ENCODE data around the gene GRID2. TPM values are rescaled to one million over a fixed set of nuclear protein-coding genes. Genes with fewer than 3 reads are reported as not detected.

GRID2 gene
- total RNA-seq, 1 donor from 2014 or later: not detected

DNA sequence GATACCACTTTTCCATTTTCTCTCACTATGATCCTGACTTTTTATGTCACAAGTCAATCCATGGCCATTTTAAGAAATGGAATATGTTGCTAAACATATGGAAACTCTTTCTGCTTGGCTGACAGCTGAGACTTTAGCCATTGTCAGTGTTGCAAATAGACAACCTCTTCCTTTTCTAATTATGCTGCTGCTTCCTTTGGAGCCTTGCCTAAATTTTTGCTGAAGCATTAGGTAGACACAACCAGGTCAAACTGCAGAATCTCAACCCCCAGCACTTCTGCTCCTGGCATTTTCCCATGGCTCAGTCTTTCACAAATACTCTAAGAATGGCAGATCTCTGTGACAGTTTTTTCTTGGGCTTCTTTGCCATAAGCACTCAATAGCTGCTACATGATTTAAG lies 543.3 kb downstream of the GRID2 start:
- H3K27me3 Mint-ChIP-seq (ENCODE audit: low read depth): no peaks in the 10 kb centered on the region
- peaks cover 6% of the 10 kb centered on the region for H3K9me3 Mint-ChIP-seq
- H3K27ac Mint-ChIP-seq: no peak overlapping the region
- no peaks in the 10 kb centered on the region for H3K36me3 Mint-ChIP-seq (ENCODE audit: low read depth)
- intact Hi-C loops (cut with micrococcal nuclease): no loop called here
- no peak overlapping the region for H3K4me3 Mint-ChIP-seq (ENCODE audit: low read depth)
- DNase-seq (ENCODE audit: low spot score): no peak
- no peaks in the 10 kb centered on the region for H3K4me1 Mint-ChIP-seq (ENCODE audit: low read depth)

DNA sequence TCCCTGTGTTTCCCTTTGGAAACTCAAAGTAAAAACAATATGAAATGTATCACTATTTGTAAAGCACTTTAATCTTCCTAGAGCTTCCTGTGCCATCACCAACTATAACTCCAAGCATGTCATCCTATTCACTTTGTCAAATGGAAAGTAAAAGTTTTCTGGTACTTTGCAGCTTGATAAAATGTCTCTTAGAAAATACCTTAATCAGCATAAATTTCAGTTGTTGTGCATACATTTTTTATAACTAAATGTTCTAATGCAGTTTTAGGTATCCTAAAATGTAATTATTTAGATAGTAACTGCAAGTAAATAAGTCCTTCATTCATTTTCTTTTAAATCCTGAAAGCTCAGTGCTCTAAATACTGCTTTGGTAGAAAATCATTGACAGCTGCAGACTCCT lies 558.7 kb downstream of the GRID2 start:
- Mint-ChIP-seq H3K27me3 (ENCODE audit: low read depth) (no peaks in the 10 kb centered on the region), H3K36me3 (ENCODE audit: low read depth) (no peaks in the 10 kb centered on the region), H3K27ac (no peak overlapping the region), H3K9me3 (peaks cover 8% of the 10 kb centered on the region), H3K4me3 (ENCODE audit: low read depth) (no peak overlapping the region), H3K4me1 (ENCODE audit: low read depth) (no peaks in the 10 kb centered on the region)
- intact Hi-C loops (cut with micrococcal nuclease): no loop called here
- no peak for DNase-seq (ENCODE audit: low spot score)

DNA sequence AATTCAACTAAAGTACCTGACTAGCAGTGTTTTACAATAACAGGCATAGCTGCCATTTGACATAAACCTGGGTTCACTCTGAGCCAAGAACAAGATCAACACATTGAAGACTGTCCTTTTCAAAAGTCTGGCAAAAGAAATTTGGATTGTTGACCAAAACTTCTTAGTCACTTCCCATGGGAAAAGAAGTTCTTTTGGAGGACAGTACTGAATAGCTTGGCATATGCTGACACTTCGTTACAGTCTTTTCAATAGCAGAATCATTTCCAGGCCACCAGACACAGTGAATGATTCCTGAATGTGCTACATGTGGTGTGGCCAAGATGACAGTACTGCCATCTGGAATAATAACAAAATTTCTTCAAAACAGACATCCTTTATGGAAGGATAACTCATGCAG lies 560.3 kb downstream of the GRID2 start:
- H3K9me3 Mint-ChIP-seq: peaks cover 13% of the 10 kb centered on the region
- H3K27me3 Mint-ChIP-seq (ENCODE audit: low read depth): no peaks in the 10 kb centered on the region
- H3K4me3 Mint-ChIP-seq (ENCODE audit: low read depth): no peak overlapping the region
- H3K27ac Mint-ChIP-seq: no peak overlapping the region
- H3K36me3 Mint-ChIP-seq (ENCODE audit: low read depth): no peaks in the 10 kb centered on the region
- intact Hi-C loops (cut with micrococcal nuclease): no loop called here
- DNase-seq (ENCODE audit: low spot score): no peak
- no peaks in the 10 kb centered on the region for H3K4me1 Mint-ChIP-seq (ENCODE audit: low read depth)

DNA sequence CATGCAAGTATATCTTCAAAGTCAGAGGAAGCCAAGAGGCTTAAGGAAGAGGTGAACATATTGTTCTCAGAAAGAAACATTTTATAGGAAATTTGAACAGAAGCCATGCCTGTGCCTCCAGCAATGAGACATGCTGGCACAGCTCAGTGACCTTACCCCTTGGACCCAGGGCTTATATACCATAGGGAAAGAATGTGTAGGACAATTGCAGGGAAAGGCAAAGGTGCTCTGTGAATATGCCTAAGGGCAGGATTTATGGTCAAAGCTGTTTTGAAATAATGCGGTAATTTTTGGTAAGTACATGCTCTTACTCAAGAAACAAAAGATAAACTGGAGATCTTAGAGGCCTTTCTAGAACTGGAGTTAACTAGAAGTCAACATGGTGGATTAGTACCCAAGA lies 568.8 kb downstream of the GRID2 start:
- Mint-ChIP-seq H3K4me3 (ENCODE audit: low read depth) (no peak overlapping the region), H3K9me3 (peaks cover 17% of the 10 kb centered on the region), H3K27me3 (ENCODE audit: low read depth) (no peaks in the 10 kb centered on the region), H3K4me1 (ENCODE audit: low read depth) (no peaks in the 10 kb centered on the region), H3K27ac (no peak overlapping the region), H3K36me3 (ENCODE audit: low read depth) (no peaks in the 10 kb centered on the region)
- intact Hi-C loops (cut with micrococcal nuclease): no loop called here
- DNase-seq (ENCODE audit: low spot score): no peak

DNA sequence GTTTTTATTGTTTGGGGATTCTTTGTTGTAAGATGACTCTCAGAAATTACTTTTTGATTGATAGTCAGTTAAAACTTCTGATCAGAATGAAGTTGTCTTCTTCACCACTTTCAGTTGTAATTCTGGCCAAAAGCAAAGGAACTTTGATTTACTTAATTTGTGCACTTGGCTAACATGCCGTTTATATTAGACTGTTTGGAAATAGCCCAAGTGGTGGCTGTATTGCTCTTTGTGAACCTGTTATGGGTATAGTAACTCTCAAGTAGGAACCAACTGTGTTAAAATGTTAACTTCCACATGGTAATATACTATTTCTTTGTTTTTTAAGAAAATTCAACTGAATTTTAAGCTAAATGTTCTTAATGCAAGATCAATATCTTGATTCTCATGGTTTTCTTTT lies 581.9 kb downstream of the GRID2 start:
- H3K4me3 Mint-ChIP-seq (ENCODE audit: low read depth): no peak overlapping the region
- peaks cover 14% of the 10 kb centered on the region for H3K9me3 Mint-ChIP-seq
- intact Hi-C loops (cut with micrococcal nuclease): no loop called here
- no peaks in the 10 kb centered on the region for H3K4me1 Mint-ChIP-seq (ENCODE audit: low read depth)
- no peaks in the 10 kb centered on the region for H3K36me3 Mint-ChIP-seq (ENCODE audit: low read depth)
- H3K27me3 Mint-ChIP-seq (ENCODE audit: low read depth): no peaks in the 10 kb centered on the region
- H3K27ac Mint-ChIP-seq: no peak overlapping the region
- no peak for DNase-seq (ENCODE audit: low spot score)

DNA sequence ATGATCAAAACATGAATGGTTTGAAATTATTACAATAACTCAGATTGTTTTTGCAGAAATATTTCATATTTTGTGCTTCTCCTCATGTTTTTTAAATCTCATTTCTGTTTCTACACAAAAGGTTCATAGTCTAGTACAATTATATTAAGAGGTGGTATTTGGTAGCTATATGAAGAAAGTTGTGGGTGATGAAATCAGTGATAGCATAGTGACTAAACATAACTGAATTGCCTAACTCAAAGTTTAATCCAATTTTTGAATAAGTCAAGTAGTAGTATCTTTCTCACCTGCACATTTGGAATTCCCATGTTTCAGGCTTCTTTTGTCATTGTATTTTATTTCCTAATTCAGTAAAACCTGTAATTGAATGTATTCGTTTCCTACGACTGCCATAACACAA lies 648.7 kb downstream of the GRID2 start:
- no peaks in the 10 kb centered on the region for H3K4me1 Mint-ChIP-seq (ENCODE audit: low read depth)
- H3K27me3 Mint-ChIP-seq (ENCODE audit: low read depth): no peaks in the 10 kb centered on the region
- no peaks in the 10 kb centered on the region for H3K36me3 Mint-ChIP-seq (ENCODE audit: low read depth)
- H3K27ac Mint-ChIP-seq: no peak overlapping the region
- H3K4me3 Mint-ChIP-seq (ENCODE audit: low read depth): no peak overlapping the region
- intact Hi-C loops (cut with micrococcal nuclease): no loop called here
- peaks cover 14% of the 10 kb centered on the region for H3K9me3 Mint-ChIP-seq
- DNase-seq (ENCODE audit: low spot score): no peak

DNA sequence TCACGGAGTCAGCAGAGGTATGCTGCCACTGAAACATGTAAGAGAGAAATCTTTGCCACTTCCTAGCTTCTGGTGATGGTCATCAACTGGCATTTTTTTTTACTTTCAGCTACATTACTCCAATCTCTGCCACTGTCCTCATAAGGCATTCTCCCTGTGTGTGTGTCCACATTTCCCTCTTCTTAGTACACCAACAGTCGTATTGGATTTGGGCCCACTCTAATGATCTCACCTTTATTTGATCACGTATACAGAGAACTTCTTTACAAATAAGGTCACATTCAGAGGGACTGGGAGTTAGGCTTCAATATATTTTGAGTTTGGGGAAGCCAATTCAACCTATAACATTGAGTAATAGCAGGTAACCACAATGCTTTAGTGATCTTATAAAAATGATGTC lies 649.1 kb downstream of the GRID2 start:
- no peaks in the 10 kb centered on the region for H3K36me3 Mint-ChIP-seq (ENCODE audit: low read depth)
- H3K27ac Mint-ChIP-seq: no peak overlapping the region
- intact Hi-C loops (cut with micrococcal nuclease): no loop called here
- H3K4me1 Mint-ChIP-seq (ENCODE audit: low read depth): no peaks in the 10 kb centered on the region
- no peaks in the 10 kb centered on the region for H3K27me3 Mint-ChIP-seq (ENCODE audit: low read depth)
- no peak overlapping the region for H3K4me3 Mint-ChIP-seq (ENCODE audit: low read depth)
- H3K9me3 Mint-ChIP-seq: peaks cover 15% of the 10 kb centered on the region
- DNase-seq (ENCODE audit: low spot score): no peak

DNA sequence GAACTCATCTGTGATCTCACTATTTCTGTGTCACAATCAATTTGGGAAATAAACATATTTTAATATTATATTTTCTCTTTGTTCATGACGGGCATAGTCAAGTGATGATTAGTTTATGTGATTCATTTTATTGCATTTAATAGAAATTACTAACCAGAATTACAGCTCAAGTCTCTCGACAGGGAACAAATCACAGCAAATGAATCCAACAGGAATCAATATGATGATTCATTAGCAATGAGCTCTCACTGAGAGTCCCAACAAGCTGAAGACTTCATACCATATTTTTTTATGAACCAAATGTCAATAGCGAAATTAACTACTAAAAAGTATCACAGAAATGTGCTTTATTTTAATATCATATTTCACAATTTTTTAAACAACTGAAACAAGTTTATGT lies 649.7 kb downstream of the GRID2 start:
- Mint-ChIP-seq H3K27me3 (ENCODE audit: low read depth) (no peaks in the 10 kb centered on the region), H3K27ac (no peak overlapping the region), H3K4me3 (ENCODE audit: low read depth) (no peak overlapping the region), H3K4me1 (ENCODE audit: low read depth) (no peaks in the 10 kb centered on the region), H3K9me3 (peaks cover 15% of the 10 kb centered on the region), H3K36me3 (ENCODE audit: low read depth) (no peaks in the 10 kb centered on the region)
- intact Hi-C loops (cut with micrococcal nuclease): no loop called here
- no peak for DNase-seq (ENCODE audit: low spot score)

DNA sequence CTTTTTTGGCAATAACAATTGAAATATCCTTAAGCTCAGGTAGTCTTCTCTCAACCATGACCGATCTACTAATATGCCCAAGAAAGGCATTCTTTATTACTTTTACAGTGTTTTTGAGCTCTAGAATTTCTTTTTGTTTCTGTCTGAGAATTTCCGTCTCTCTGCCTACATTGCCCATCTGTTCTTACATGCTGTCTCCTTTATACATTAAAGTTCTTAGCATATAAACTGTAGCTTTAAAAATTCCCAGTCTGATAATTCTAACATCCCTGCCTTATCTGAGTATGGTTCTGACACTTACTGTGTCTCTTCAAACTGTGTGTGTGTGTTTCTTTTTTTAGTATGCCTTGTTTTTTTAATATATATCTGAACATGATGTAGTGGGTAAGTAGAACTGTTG lies 658.1 kb downstream of the GRID2 start:
- Mint-ChIP-seq H3K4me1 (ENCODE audit: low read depth) (no peaks in the 10 kb centered on the region), H3K27ac (no peak overlapping the region)
- intact Hi-C loops (cut with micrococcal nuclease): no loop called here

DNA sequence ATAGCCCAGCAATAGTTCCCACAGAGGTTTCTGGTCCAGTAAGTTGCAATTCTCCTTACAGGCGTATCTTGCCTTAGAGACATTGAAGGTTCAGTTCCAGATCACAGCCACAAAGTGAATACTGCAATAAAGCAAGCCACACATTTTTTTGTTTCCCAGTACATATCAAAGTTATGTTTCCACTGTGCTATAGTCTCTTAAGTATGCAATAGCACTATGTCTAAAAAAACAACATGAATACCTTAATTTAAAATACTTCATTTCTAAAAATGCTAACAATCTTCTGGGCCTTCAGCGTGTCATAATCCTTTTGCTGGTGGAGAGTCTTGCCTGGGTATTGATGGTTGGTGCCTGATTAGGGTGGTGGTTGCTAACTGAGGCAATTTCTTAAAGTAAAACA lies 659.1 kb downstream of the GRID2 start:
- Mint-ChIP-seq H3K4me1 (ENCODE audit: low read depth) (no peaks in the 10 kb centered on the region), H3K36me3 (ENCODE audit: low read depth) (no peaks in the 10 kb centered on the region), H3K4me3 (ENCODE audit: low read depth) (no peak overlapping the region), H3K27ac (no peak overlapping the region), H3K27me3 (ENCODE audit: low read depth) (no peaks in the 10 kb centered on the region), H3K9me3 (peaks cover 29% of the 10 kb centered on the region)
- intact Hi-C loops (cut with micrococcal nuclease): no loop called here
- no peak for DNase-seq (ENCODE audit: low spot score)

More for the DNA sequence above, 658.1 kb downstream of the GRID2 start:
- H3K36me3 Mint-ChIP-seq (ENCODE audit: low read depth): no peaks in the 10 kb centered on the region
- peaks cover 34% of the 10 kb centered on the region for H3K9me3 Mint-ChIP-seq
- no peak overlapping the region for H3K4me3 Mint-ChIP-seq (ENCODE audit: low read depth)
- no peak for DNase-seq (ENCODE audit: low spot score)
- no peaks in the 10 kb centered on the region for H3K27me3 Mint-ChIP-seq (ENCODE audit: low read depth)

DNA sequence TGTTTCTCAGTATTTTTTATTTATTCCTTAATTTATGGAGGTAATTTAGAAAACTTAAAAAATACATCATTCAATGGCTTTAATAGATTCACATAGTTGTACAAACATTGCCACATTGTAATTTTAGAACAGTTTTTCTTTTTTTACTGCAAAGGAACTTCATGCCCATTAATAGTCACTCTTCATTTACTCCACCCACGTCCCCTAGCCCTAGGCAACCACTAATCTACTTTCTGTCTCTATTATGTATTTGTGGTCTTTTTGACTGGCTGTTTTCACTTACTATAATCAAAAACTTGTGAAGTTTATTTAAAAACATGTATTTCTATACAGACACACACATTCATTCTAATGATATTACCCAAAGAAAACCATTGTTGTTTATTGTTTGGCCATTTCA lies 664.8 kb downstream of the GRID2 start:
- no peak for DNase-seq (ENCODE audit: low spot score)
- peaks cover 5% of the 10 kb centered on the region for H3K9me3 Mint-ChIP-seq
- no peaks in the 10 kb centered on the region for H3K36me3 Mint-ChIP-seq (ENCODE audit: low read depth)
- no peak overlapping the region for H3K4me3 Mint-ChIP-seq (ENCODE audit: low read depth)
- no peak overlapping the region for H3K27ac Mint-ChIP-seq
- H3K4me1 Mint-ChIP-seq (ENCODE audit: low read depth): no peaks in the 10 kb centered on the region
- H3K27me3 Mint-ChIP-seq (ENCODE audit: low read depth): no peaks in the 10 kb centered on the region
- intact Hi-C loops (cut with micrococcal nuclease): no loop called here

DNA sequence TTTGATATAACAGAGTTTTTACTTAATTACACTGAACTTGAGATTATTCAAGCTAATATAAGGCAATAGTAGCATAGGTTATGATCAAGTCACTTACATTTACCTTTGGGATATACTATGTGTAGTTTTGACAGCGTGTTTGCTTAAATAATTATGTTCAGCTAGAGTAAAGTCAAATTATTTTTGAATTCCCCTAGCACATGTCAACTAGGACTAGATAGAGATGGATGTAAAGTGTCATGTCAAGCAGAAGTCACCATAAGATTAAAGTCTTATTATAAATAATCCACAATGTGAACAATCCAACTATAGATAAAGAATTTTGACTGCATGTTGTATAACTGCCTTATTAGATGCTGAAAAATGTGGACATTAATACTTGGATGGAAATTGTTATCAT lies 665.2 kb downstream of the GRID2 start:
- Mint-ChIP-seq H3K9me3 (peaks cover 5% of the 10 kb centered on the region), H3K4me1 (ENCODE audit: low read depth) (no peaks in the 10 kb centered on the region), H3K27me3 (ENCODE audit: low read depth) (no peaks in the 10 kb centered on the region), H3K27ac (no peak overlapping the region), H3K36me3 (ENCODE audit: low read depth) (no peaks in the 10 kb centered on the region), H3K4me3 (ENCODE audit: low read depth) (no peak overlapping the region)
- intact Hi-C loops (cut with micrococcal nuclease): no loop called here
- no peak for DNase-seq (ENCODE audit: low spot score)

DNA sequence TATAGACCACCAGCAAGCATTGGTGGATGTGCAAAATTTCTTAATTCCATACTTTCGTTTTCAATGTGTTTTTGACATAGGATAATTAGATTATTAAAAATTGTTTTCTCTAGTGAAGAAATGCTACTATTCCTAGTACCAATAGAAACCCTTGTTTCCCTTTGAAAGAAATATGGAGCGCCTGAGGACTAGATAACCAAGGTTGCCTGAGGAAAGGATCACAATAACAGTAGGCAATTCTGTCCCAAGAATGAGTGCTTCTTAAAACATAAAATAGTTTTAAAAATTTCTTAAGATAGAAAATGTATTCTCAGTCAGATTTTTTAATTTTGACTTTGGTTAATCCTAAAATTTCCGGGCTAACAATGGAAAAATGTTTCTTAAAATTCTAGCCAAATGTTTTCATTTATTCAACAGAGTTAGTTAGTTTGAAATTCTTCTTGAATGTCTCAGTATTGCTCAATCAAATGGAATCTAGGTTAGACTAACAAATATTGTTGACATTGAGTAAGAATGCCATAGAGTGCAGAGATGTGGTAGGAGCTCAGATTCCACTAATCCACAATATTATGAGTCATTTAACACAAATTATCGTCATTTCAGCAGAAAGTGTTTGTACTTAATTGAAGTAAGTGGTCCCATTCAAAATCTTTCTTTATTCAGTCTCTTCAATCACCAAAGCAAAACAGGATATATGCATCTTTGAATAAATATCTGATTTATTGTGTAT lies 666.0 kb downstream of the GRID2 start:
- H3K4me3 Mint-ChIP-seq (ENCODE audit: low read depth): no peak overlapping the region

DNA sequence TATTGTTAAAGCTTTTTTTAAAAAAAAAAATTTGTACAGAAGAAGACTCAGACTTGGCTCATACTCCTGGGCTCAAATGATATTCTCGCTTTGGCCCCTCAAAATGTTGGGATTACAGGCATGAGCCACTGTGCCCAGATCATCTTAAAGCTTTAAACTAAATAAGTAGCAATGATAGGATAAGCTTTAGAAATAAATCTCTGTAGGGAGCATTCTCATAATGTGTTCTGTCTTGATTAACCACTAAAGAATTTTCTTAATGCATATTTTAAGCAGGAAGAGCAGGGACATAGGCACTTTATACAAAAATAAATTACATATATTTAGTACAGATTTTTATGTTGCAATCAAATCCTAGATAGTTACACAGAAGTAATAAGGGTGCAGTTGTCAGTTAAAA lies 667.2 kb downstream of the GRID2 start:
- Mint-ChIP-seq H3K9me3 (peaks cover 5% of the 10 kb centered on the region), H3K27me3 (ENCODE audit: low read depth) (no peaks in the 10 kb centered on the region), H3K36me3 (ENCODE audit: low read depth) (no peaks in the 10 kb centered on the region), H3K4me1 (ENCODE audit: low read depth) (no peaks in the 10 kb centered on the region), H3K4me3 (ENCODE audit: low read depth) (no peak overlapping the region), H3K27ac (no peak overlapping the region)
- intact Hi-C loops (cut with micrococcal nuclease): no loop called here
- DNase-seq (ENCODE audit: low spot score): no peak

More for the DNA sequence above, 666.0 kb downstream of the GRID2 start:
- H3K9me3 Mint-ChIP-seq: peaks cover 5% of the 10 kb centered on the region
- no peaks in the 10 kb centered on the region for H3K27me3 Mint-ChIP-seq (ENCODE audit: low read depth)
- no peak overlapping the region for H3K27ac Mint-ChIP-seq
- intact Hi-C loops (cut with micrococcal nuclease): no loop called here
- no peak for DNase-seq (ENCODE audit: low spot score)
- H3K4me1 Mint-ChIP-seq (ENCODE audit: low read depth): no peaks in the 10 kb centered on the region
- no peaks in the 10 kb centered on the region for H3K36me3 Mint-ChIP-seq (ENCODE audit: low read depth)

All from activated T-helper 2 cell treated with anti-CD3 and anti-CD28 coated beads, Interferon-gamma antibody, Interleukin-2, Interleukin-4, amounts not matched to agents 10 μg/mL and 5 μg/mL and 100 μg/mL, durations not matched to agents 14 hours and 24 hours and 36 hours (primary cell).